ENCODE measurements around the gene PFKL.

The PFKL gene

GRCh38 chr21:44370786-44371410 lies 71.0 kb downstream of the PFKL start:
- no peak overlapping the region for H3K4me3 ChIP-seq
- no peak overlapping the region for H3K27ac ChIP-seq

- H3K27ac ChIP-seq = no peak overlapping the region
- no peak overlapping the region for H3K4me3 ChIP-seq
These were observed 71.7 kb downstream of the PFKL start for GRCh38 chr21:44371596-44371995.

DNA sequence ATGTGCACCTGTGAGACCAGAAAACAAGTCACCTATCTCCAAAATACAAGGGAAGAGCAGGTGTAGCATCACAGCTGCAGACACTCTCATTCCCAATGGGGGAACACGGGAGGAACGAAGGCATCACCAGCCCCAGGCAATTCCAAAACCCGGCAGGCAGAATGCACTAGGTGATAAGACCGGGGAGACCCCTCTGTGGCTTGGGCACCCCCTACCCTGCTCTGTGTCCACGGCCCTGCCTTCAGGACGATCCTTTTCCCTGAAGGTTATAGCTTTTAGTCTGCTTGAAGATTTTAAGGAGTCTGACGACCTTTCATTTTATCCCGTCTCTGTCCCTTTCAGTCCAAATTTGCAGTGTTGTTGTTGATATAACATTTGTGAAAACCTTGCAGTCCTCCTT lies 72.8 kb downstream of the PFKL start:
- no peak overlapping the region for H3K27ac ChIP-seq
- no peak overlapping the region for H3K4me3 ChIP-seq

- H3K27ac ChIP-seq = peak overlapping the region in 1 of 21 experiments; percentile 43
- H3K4me3 ChIP-seq = no peak overlapping the region
These were observed 74.9 kb downstream of the PFKL start for GRCh38 chr21:44374601-44375280.

DNA sequence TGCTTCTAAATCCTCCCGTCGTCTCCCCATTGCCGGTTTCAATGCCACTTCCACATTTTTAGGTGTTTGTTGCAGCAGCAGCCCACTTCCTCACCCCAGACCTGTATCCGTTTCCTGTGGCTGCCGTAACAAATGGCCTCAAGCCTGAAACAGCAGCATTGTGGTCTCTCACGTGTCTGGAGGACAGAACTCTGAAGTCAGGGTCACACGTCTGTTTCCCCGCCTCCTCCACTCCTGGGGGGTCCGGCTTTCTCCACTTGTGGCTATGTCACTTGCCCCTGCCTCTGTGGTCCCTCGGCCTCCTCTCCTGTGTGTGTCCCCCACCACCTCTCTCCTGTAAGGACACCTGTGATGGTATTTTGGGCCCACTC lies 75.4 kb downstream of the PFKL start:
- peak overlapping the region in 1 of 21 experiments; percentile 43 for H3K27ac ChIP-seq
- H3K4me3 ChIP-seq = no peak overlapping the region

DNA sequence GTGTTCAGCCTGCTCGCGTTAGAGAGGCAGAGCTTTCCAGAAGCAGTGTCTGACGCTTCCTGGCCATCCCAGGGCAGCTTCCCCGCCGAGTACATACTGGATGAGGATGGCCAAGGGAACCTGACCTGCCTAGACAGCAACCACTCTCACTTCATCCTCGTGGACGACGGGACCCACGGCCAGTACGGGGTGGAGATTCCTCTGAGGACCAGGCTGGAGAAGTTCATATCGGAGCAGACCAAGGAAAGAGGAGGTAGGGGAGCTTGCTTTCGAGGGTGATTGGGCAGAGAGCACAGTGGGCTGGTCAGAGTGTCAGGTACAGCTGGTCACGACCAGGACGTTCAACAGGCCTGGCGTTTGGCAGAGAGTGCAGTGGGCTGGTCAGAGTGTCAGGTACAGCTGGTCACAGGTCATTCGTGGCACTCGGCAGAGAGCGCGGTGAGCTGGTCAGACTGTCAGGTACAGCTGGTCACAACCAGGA lies 75.9 kb downstream of the PFKL start:
- Histone ChIP-seq H3K4me3 (no peak overlapping the region), H3K27ac (no peak overlapping the region)

GRCh38 chr21:44376606-44377005 lies 76.8 kb downstream of the PFKL start:
- no peak overlapping the region for H3K4me3 ChIP-seq

More at GRCh38 chr21:44376606-44377005, 76.8 kb downstream of the PFKL start:
- H3K27ac ChIP-seq = no peak overlapping the region

All from skin epidermis (tissue), 12 donors.